SH-SY5Y (cell line): ENCODE results near the gene ULK4.

Experiments used
- GATA2 ChIP-seq: IDR thresholded peaks from 2 replicates; pipeline ENCODE4 v1.6.1; 2011; ENCODE audit warnings: mild to moderate bottlenecking, low read depth, low read length
- GATA3 ChIP-seq: IDR thresholded peaks from 2 replicates; pipeline ENCODE4 v1.6.1; 2011; ENCODE audit warnings: low read depth, mild to moderate bottlenecking, low read length, moderate library complexity

- TF ChIP-seq GATA2 (no peak), GATA3 (no peak)
Observed at GRCh38 chr3:41286305-41286704, 675.6 kb downstream of the ULK4 start.
